Activated CD4-positive, alpha-beta T cell treated with anti-CD3 and anti-CD28 coated beads, Interleukin-2, amount 50 U/mL, for 48 hours (primary cell): ENCODE measurements around the gene COMP.

Experiments used
- DNase-seq, 2 experiments: peaks; one replicate each; pipeline ENCODE4 v3.0.0-alpha.2; 2020

The COMP gene

GRCh38 chr19:18782559-18783225 is 8.4 kb downstream of the COMP start:
- DNase-seq: no peak

GRCh38 chr19:18781885-18782527 is 9.1 kb downstream of the COMP start:
- DNase-seq: no peak

- no peak for DNase-seq
Measured at GRCh38 chr19:18781047-18781600, 10.0 kb downstream of the COMP start.

DNA sequence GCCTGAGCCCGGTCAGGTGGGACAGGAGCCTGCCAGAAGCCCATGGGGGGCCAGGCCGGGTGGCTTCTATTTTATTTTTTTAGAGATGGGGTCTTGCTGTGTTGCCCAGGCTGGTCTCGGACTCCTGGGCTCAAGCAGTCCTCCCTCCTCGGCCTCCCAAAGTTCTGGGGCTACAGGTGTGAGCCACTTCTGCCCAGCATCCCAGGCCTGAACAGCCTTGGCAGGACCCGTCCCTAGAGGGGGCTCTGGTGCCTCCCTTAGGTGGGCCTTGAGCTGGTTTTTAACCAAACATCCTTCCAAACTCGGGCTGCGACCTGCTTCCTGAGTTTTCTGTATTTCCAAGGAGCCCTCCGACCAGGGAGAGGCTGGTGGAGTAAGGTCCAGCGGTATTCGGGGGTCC is 10.5 kb downstream of the COMP start:
- DNase-seq: no peak

- no peak for DNase-seq
Measured at GRCh38 chr19:18780081-18780480, 11.0 kb downstream of the COMP start.

GRCh38 chr19:18778826-18779495 is 12.1 kb downstream of the COMP start:
- DNase-seq: no peak

DNA sequence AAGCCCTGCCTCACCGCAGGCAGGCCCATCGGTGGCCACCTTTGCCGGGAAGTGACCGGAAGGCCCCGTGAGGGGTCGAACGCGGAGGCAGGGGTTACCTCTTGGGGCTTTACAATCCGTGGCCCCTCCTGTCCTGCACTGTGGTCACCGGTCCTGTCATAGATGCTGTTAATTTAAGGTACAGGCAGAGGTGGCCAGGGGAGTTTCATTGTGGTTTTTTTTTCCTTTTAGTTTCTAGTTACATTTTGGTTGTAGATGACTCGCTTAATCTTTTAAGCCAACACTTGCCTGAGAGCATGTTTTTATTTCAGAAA is 13.1 kb downstream of the COMP start:
- no peak for DNase-seq

GRCh38 chr19:18777301-18778075 is 13.6 kb downstream of the COMP start:
- DNase-seq: no peak

DNA sequence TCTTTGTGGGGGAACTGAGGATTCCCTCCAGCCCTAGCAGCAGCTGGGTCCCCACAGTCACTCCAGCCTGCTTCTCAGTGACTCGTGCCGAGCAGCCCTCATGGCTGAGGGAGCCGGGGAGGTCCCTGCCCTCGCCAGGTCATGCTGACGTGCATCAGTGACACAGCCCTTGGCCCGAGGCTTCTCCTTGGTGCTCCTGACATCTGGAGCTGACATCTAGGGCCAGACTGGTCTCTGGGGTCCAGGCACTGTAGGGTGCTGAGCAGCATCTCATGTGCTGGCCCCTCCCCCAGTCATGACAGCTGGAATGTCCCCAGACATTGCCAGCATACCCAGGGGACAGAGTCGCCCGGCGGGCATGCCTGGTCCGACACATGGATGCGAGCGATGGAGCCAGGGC is 14.4 kb downstream of the COMP start:
- no peak for DNase-seq

- DNase-seq: no peak
Measured at GRCh38 chr19:18776288-18776594, 14.9 kb downstream of the COMP start.

GRCh38 chr19:18775586-18776287 is 15.4 kb downstream of the COMP start:
- no peak for DNase-seq

- DNase-seq: no peak
Measured at GRCh38 chr19:18774782-18775444, 16.2 kb downstream of the COMP start.

- no peak for DNase-seq
Measured at GRCh38 chr19:18774107-18774506, 17.0 kb downstream of the COMP start.

DNA sequence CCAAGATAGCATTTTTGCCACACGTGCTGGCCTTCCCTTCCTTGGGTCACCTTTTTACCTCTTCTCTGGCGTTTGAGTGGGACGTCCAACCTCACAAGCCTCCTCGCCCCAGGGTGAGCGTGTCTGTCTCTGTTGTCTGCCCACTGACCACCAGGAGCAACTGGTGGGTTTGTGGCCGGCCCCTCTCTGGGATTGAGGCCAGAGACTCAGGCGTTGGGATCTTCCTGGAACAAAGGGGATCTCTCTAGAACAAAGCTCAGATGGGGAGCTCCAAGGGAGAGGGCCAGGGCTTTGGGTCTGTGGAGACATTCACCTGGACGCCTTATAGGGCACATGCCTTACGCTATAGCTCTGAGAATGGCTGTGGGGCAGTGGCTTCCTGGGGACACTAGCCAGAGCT is 17.4 kb downstream of the COMP start:
- DNase-seq: no peak

GRCh38 chr19:18772620-18773587 is 18.2 kb downstream of the COMP start:
- DNase-seq: no peak

- DNase-seq: no peak
Measured at GRCh38 chr19:18771328-18772242, 19.5 kb downstream of the COMP start.

GRCh38 chr19:18770663-18771327 is 20.3 kb downstream of the COMP start:
- DNase-seq: no peak

DNA sequence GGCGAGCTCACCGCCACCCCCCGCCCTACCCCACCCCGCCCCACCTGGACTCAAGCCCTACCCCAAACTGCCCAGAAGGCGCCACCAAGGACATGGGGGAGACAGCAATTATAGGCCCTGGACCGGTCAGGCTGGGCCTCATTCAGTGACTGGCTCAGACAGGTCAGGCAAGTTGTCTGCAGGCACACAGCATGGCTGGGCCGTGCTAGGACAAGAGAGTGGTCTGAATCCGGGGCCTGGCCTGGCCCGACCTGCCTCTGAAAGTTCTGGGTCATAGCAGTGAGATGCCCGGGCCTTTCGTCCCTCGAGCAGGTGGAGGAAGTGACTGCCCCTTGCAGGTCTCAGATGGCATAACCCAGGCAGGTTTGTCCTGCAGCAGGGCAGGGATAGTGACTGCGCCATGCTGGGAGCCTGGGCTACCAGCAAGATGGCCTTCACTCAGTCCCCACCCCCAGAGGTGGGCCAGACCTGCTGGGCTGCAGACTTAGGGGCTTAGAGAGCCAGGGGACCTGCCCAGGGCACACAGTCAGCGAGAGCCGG is 21.0 kb downstream of the COMP start:
- no peak for DNase-seq
